DND-41 (cell line): ENCODE results near the gene CD244.

ENCODE experiments used
- CTCF ChIP-seq: IDR thresholded peaks from 2 replicates; pipeline ENCODE4 v1.5.1; 2012; ENCODE audit warnings: borderline replicate concordance, low read length, moderate library complexity, mild to moderate bottlenecking; ENCODE audit not compliant: poor library complexity, severe bottlenecking; ENCODE audit errors: extremely low read depth
- EZH2 ChIP-seq: IDR thresholded peaks from 3 replicates; pipeline ENCODE4 v1.6.1; 2012; ENCODE audit warnings: borderline replicate concordance, low read depth, mild to moderate bottlenecking, moderate library complexity, low read length, inconsistent platforms; ENCODE audit not compliant: severe bottlenecking

GRCh38 chr1:160800142-160800541, 62.5 kb downstream of the CD244 start:
- TF ChIP-seq CTCF (no peak), EZH2 (no peak)
